Right cardiac atrium (tissue), 5 donors: ENCODE data around the gene LRP1B. TPM values are rescaled to one million over a fixed set of nuclear protein-coding genes. Genes with fewer than 3 reads are reported as not detected.
"Not testable (repeated sequence)": the region's sequence is repeated elsewhere in the genome, so short reads cannot be mapped to it uniquely, and the experiment has no call there.

Source experiments
- ATAC-seq, 2 donors: fragments of 200-7000 bp; cut with Tn5 transposase; one replicate each; pipeline versions ENCODE4 v1.8.0 to v1.9.1; 2020; ENCODE audit warnings: moderate library complexity in 2 of 2, mild to moderate bottlenecking in 1 of 2
- DNase-seq, 3 donors: peaks; one replicate each; pipeline ENCODE4 v3.0.0-alpha.2; 2020
- H3K27ac ChIP-seq: one replicate; pipeline ENCODE4 v1.5.1; 2013; ENCODE audit warnings: mild to moderate bottlenecking, low read length, control low read depth, moderate library complexity
- H3K27me3 ChIP-seq: one replicate; pipeline ENCODE4 v1.6.1; 2013; ENCODE audit not compliant: control insufficient read depth, insufficient read depth
- H3K4me1 ChIP-seq: one replicate; pipeline ENCODE4 v1.6.1; 2013; ENCODE audit warnings: low read length; ENCODE audit not compliant: control insufficient read depth, insufficient read depth
- H3K4me3 ChIP-seq: one replicate; pipeline ENCODE4 v1.5.1; 2013; ENCODE audit warnings: low read length, control low read depth
- H3K9me3 ChIP-seq: one replicate; pipeline ENCODE4 v1.6.1; 2013; ENCODE audit warnings: low read length; ENCODE audit not compliant: control insufficient read depth
- WGBS: extraction: QIAGEN DNeasy Blood & Tissue Kit; methylation state at CpG from one replicate; pipeline ENCODE4 v1.1.7; 2013; 5-methylcytosine and 5-hydroxymethylcytosine counted together
- intact Hi-C, 4 donors: fragments of 100-400 bp; cut with DNase I; formaldehyde crosslinking; loops; one replicate each; pipeline versions ENCODE4 v1.11.0 to v1.14.0; 2022 to 2023
- polyA plus RNA-seq: library from polyadenylated mRNA; stranded (reverse); fragments of 200-250 nt; gene quantifications from one replicate; pipeline ENCODE4 v1.2.3, GENCODE V29; 2013
- total RNA-seq, 4 donors: library from RNA; stranded (reverse); fragmentation: NEBNext Ultra II Directional; extraction: Animal tissue kit (Norgen Biotek cat#: 25700); gene quantifications; one replicate each; pipeline ENCODE4 v1.2.1, GENCODE V29; 2021
- donor health status: healthy with polysubstance abuse.
- donor health status: DM: no; HTN: yes; CAD: no.
- donor health status: DM: no; HTN: no; CAD: no.
- donor health status: DM: no; HTN: yes; CAD: no; lungs with severe emphysema.
- donor health status: DM: yes; HTN: yes; CAD: no.

LRP1B gene
- total and polyA plus RNA-seq, 5 donors = 0.21 to 1.8 (median 0.34) TPM

DNA sequence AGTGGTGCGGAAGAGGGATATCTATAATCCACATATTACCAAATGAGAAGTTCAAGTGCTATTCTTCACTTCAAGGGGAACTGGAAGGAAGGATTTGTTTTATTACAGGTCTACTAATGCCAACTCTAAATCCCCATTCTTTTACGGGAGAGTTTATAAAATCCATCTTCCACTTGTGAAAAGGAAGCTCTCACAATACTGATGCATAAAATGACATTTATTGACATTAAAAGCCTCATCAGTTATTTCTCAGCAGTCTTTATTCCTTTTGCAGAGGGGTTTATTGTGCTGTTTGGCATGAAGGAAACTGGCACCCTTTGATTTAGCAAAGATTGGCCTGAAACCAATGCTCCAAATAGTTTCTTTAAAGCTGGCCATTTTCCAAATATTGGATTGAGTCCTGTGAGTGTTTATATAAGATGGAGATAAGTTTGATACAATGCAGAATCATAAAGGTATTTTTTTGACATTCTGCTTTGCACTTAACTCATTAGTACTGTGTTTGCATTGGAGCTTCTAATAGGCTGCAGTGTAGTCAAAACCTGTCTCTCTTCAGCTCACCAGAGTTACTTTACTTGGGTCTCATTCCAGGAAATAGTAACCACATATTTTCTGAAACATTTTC is 26.6 kb downstream of the LRP1B start:
- H3K4me3 ChIP-seq = no peak overlapping the region
- intact Hi-C loops = no loop called here

GRCh38 chr2:142100970-142101369 is 29.8 kb downstream of the LRP1B start:
- Histone ChIP-seq H3K9me3 (no peaks in the 10 kb centered on the region), H3K4me1 (no peaks in the 10 kb centered on the region), H3K27me3 (no peaks in the 10 kb centered on the region), H3K4me3 (no peak overlapping the region), H3K27ac (no peak overlapping the region)
- DNase-seq (peak in 1 of 3 donors; percentile 1), ATAC-seq (no peak)
- WGBS = 89% methylated on average over 1 of the region's 1 CpG
- intact Hi-C loops = no loop called here

More for the DNA sequence above, 26.6 kb downstream of the LRP1B start:
- no peaks in the 10 kb centered on the region for H3K27me3 ChIP-seq
- DNase-seq (no peak), ATAC-seq (no peak)
- 79% methylated on average over 2 of the region's 2 CpGs for WGBS
- H3K9me3 ChIP-seq = no peaks in the 10 kb centered on the region
- H3K4me1 ChIP-seq = no peaks in the 10 kb centered on the region
- no peak overlapping the region for H3K27ac ChIP-seq

GRCh38 chr2:142100139-142100873 is 30.5 kb downstream of the LRP1B start:
- H3K27ac ChIP-seq = no peak overlapping the region
- no peaks in the 10 kb centered on the region for H3K27me3 ChIP-seq
- no peaks in the 10 kb centered on the region for H3K9me3 ChIP-seq
- DNase-seq (peak in 1 of 3 donors; percentile 5), ATAC-seq (no peak)
- WGBS = 54% methylated on average over 4 of the region's 4 CpGs
- H3K4me3 ChIP-seq = no peak overlapping the region
- intact Hi-C loops = no loop called here
- H3K4me1 ChIP-seq = no peaks in the 10 kb centered on the region

DNA sequence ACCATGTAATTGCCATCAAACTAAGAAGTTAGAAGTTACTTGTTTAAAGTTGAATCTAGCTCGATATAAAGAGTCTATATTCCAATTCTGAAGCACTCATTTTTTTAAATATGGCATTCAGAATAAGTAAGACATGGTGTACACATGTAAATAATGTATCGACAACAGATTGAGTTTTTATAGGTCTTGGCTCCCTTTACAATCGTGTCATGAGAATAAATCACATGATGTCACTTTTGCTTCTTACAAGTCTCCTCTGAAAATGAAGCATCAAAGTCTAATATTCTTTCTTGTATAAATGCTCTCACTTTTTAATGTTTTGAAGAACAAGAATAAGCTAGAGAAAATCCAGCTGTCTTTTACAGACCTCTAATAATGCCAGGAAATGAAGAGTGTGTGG is 33.1 kb downstream of the LRP1B start:
- WGBS = 76% methylated on average over 3 of the region's 3 CpGs
- no peak overlapping the region for H3K27ac ChIP-seq
- DNase-seq = no peak

DNA sequence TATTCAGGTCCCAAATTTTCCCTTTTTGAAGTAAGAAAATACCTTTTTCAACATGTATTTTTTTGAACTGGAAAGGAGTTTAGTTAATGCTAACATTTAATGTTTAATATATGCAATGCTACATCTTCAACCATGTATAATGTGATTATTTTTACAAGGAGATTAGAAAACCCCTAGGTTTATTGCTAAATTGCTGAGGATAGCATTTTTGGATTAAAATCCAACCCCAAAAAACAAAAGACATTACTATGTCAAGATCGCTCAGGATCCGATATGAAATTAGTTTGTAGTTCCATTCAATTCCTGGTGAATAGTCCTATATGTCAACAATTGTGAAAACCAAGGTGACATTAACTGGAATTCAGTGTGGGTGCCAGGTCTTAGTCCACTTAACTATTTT is 35.2 kb downstream of the LRP1B start:
- intact Hi-C loops = no loop called here
- no peaks in the 10 kb centered on the region for H3K27me3 ChIP-seq
- DNase-seq (no peak), ATAC-seq (no peak)
- H3K4me1 ChIP-seq = no peaks in the 10 kb centered on the region
- H3K9me3 ChIP-seq = no peaks in the 10 kb centered on the region
- no peak overlapping the region for H3K27ac ChIP-seq
- no peak overlapping the region for H3K4me3 ChIP-seq
- WGBS = 95% methylated on average over 2 of the region's 2 CpGs

More for the DNA sequence above, 33.1 kb downstream of the LRP1B start:
- Histone ChIP-seq H3K27me3 (no peaks in the 10 kb centered on the region), H3K9me3 (no peaks in the 10 kb centered on the region), H3K4me1 (no peaks in the 10 kb centered on the region), H3K4me3 (no peak overlapping the region)
- intact Hi-C loops = no loop called here
- ATAC-seq = no peak

GRCh38 chr2:142094233-142094632 is 36.6 kb downstream of the LRP1B start:
- no peak for DNase-seq
- no peak for ATAC-seq
- Histone ChIP-seq H3K9me3 (no peaks in the 10 kb centered on the region), H3K4me1 (no peaks in the 10 kb centered on the region), H3K27me3 (no peaks in the 10 kb centered on the region), H3K4me3 (no peak overlapping the region), H3K27ac (no peak overlapping the region)
- intact Hi-C loops = no loop called here
- WGBS = 59% methylated on average over 2 of the region's 2 CpGs

GRCh38 chr2:142088058-142088568 is 42.7 kb downstream of the LRP1B start:
- DNase-seq (no peak), ATAC-seq (no peak)
- 92% methylated on average over 2 of the region's 2 CpGs for WGBS
- no peak overlapping the region for H3K27ac ChIP-seq
- H3K27me3 ChIP-seq = no peaks in the 10 kb centered on the region
- no peak overlapping the region for H3K4me3 ChIP-seq
- no peaks in the 10 kb centered on the region for H3K9me3 ChIP-seq
- intact Hi-C loops = no loop called here
- no peaks in the 10 kb centered on the region for H3K4me1 ChIP-seq

- ATAC-seq, intact Hi-C loops: not testable (repeated sequence)
- 44% methylated on average over 2 of the region's 2 CpGs for WGBS
Measured at GRCh38 chr2:142087585-142087984, 43.2 kb downstream of the LRP1B start.

GRCh38 chr2:142082368-142082767 is 48.4 kb downstream of the LRP1B start:
- no peaks in the 10 kb centered on the region for H3K27me3 ChIP-seq
- intact Hi-C loops = no loop called here
- WGBS = 81% methylated on average over 3 of the region's 3 CpGs

More at GRCh38 chr2:142087585-142087984, 43.2 kb downstream of the LRP1B start:
- H3K27me3 ChIP-seq, H3K27ac ChIP-seq, H3K4me1 ChIP-seq, DNase-seq, H3K4me3 ChIP-seq, H3K9me3 ChIP-seq: not testable (repeated sequence)

GRCh38 chr2:142076317-142076716 is 54.5 kb downstream of the LRP1B start:
- Histone ChIP-seq H3K4me1 (no peaks in the 10 kb centered on the region), H3K9me3 (no peaks in the 10 kb centered on the region), H3K27ac (no peak overlapping the region), H3K27me3 (no peaks in the 10 kb centered on the region), H3K4me3 (no peak overlapping the region)
- intact Hi-C loops = no loop called here
- ATAC-seq = no peak
- WGBS = 47% methylated on average over 2 of the region's 2 CpGs
- no peak for DNase-seq

More at GRCh38 chr2:142082368-142082767, 48.4 kb downstream of the LRP1B start:
- DNase-seq (no peak), ATAC-seq (no peak)
- no peak overlapping the region for H3K4me3 ChIP-seq
- H3K27ac ChIP-seq = no peak overlapping the region
- H3K4me1 ChIP-seq = no peaks in the 10 kb centered on the region
- no peaks in the 10 kb centered on the region for H3K9me3 ChIP-seq

GRCh38 chr2:142075826-142076225 is 55.0 kb downstream of the LRP1B start:
- ATAC-seq = no peak
- intact Hi-C loops = no loop called here
- no peak for DNase-seq
- Histone ChIP-seq H3K4me3 (no peak overlapping the region), H3K27me3 (no peaks in the 10 kb centered on the region), H3K27ac (no peak overlapping the region), H3K9me3 (no peaks in the 10 kb centered on the region), H3K4me1 (no peaks in the 10 kb centered on the region)
- WGBS = 53% methylated on average over 2 of the region's 2 CpGs
